ENCODE data around the gene ENPP7. TPM values are rescaled to one million over a fixed set of nuclear protein-coding genes. Genes with fewer than 3 reads are reported as not detected.

Gene ENPP7
- total RNA-seq, 4 donors from 2014 or later, result not detected

GRCh38 chr17:79739148-79740062 is 8.7 kb downstream of the ENPP7 start:
- no peaks in the 10 kb centered on the region for H3K36me3 ChIP-seq
- ATAC-seq (no peak), DNase-seq (no peak)
- in situ Hi-C loops (cut with MboI; ENCODE audit: low sequenced_read_pairs in 4 of 4), result no loop called here
- H3K9me3 ChIP-seq, result no peaks in the 10 kb centered on the region
- H3K27me3 ChIP-seq, result peaks cover 30 to 45% (median 38%) of the 10 kb centered on the region in 3 donors
- intact Hi-C loops (cut with DNase I; ENCODE audit: low total_unique reads), result no loop called here
- TF ChIP-seq, protein P1, sequence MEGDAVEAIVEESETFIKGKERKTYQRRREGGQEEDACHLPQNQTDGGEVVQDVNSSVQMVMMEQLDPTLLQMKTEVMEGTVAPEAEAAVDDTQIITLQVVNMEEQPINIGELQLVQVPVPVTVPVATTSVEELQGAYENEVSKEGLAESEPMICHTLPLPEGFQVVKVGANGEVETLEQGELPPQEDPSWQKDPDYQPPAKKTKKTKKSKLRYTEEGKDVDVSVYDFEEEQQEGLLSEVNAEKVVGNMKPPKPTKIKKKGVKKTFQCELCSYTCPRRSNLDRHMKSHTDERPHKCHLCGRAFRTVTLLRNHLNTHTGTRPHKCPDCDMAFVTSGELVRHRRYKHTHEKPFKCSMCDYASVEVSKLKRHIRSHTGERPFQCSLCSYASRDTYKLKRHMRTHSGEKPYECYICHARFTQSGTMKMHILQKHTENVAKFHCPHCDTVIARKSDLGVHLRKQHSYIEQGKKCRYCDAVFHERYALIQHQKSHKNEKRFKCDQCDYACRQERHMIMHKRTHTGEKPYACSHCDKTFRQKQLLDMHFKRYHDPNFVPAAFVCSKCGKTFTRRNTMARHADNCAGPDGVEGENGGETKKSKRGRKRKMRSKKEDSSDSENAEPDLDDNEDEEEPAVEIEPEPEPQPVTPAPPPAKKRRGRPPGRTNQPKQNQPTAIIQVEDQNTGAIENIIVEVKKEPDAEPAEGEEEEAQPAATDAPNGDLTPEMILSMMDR (IDR thresholded peaks at IDR 0.05 in 4 of 5, conservative IDR thresholded peaks at IDR 0.05 in 1 of 5), result no peak
- TF ChIP-seq POLR2A (IDR thresholded peaks at IDR 0.05), result no peak
- no peak overlapping the region for H3K4me3 ChIP-seq
- H3K27ac ChIP-seq, result no peak overlapping the region
- H3K4me1 ChIP-seq, result peaks cover 0 to 5% of the 10 kb centered on the region in 2 donors

- Histone ChIP-seq H3K4me1 (peaks cover 0 to 5% of the 10 kb centered on the region in 2 donors), H3K36me3 (no peaks in the 10 kb centered on the region), H3K9me3 (no peaks in the 10 kb centered on the region), H3K4me3 (no peak overlapping the region), H3K27me3 (peaks cover 30 to 47% (median 38%) of the 10 kb centered on the region in 3 donors), H3K27ac (no peak overlapping the region)
- intact Hi-C loops (cut with DNase I; ENCODE audit: low total_unique reads) (no loop called here), in situ Hi-C loops (cut with MboI; ENCODE audit: low sequenced_read_pairs in 4 of 4) (no loop called here)
- TF ChIP-seq POLR2A (IDR thresholded peaks at IDR 0.05), result no peak
- TF ChIP-seq, protein P1 (IDR thresholded peaks at IDR 0.05 in 4 of 5, conservative IDR thresholded peaks at IDR 0.05 in 1 of 5), result no peak
- ATAC-seq (no peak), DNase-seq (no peak)
Observed at GRCh38 chr17:79740413-79740812, 9.7 kb downstream of the ENPP7 start.

- in situ Hi-C loops (cut with MboI; ENCODE audit: low sequenced_read_pairs in 4 of 4), result no loop called here
- Histone ChIP-seq H3K27me3 (peaks cover 37 to 54% (median 41%) of the 10 kb centered on the region in 3 donors), H3K9me3 (no peaks in the 10 kb centered on the region), H3K36me3 (no peaks in the 10 kb centered on the region), H3K4me3 (no peak overlapping the region), H3K27ac (no peak overlapping the region), H3K4me1 (peaks cover 0 to 5% of the 10 kb centered on the region in 2 donors)
- no peak for DNase-seq
- intact Hi-C loops (cut with DNase I; ENCODE audit: low total_unique reads), result no loop called here
- no peak for ATAC-seq
- TF ChIP-seq, protein P1 (IDR thresholded peaks at IDR 0.05 in 4 of 5, conservative IDR thresholded peaks at IDR 0.05 in 1 of 5), result no peak
- no peak for TF ChIP-seq POLR2A (IDR thresholded peaks at IDR 0.05)
Observed at GRCh38 chr17:79741401-79741750, 10.6 kb downstream of the ENPP7 start.

DNA sequence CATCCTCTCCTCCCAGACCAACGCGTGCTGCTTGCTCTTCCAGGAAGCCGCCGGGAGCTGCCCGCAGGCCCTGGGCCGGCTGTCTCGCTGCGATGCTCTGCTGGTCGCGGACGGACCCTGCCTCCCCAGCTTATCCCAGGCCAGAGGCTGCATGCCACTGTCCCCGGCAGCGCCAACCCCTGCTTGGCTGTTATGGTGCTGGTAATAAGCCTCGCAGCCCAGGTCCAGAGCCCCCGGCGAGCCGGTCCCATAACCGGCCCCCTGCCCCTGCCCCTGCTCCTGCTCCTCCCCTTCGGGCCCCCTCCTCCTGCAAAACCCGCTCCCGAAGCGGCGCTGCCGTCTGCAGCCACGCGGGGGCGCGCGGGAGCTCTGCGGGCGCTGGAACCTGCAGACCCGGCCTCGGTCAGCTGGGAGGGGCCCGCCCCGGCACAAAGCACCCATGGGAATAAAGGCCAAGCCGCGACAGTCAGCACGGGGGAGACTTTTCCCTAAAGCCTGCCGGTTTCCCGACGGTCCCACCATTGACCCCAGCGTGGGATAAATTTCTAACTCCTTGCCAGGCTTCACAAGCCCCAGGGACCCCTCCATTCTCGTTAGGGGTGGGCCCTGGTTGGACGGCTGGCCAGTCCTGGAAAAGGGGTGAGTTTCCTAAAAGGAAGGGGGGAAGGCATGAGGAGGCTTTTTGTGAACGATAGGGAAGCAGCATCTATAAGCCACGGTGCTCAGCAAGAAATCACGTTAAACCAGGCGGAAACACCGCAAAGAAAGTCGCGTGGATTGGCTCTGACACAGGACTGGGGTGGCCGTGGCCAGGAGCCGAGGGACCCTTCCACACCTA is 11.2 kb downstream of the ENPP7 start:
- in situ Hi-C loops (cut with MboI; ENCODE audit: low sequenced_read_pairs in 4 of 4), result no loop called here
- H3K36me3 ChIP-seq, result no peaks in the 10 kb centered on the region
- H3K27me3 ChIP-seq, result peaks cover 43 to 60% (median 47%) of the 10 kb centered on the region in 3 donors
- DNase-seq (peak; percentile 16 to 23), ATAC-seq (peak; percentile 58 to 65)
- no peaks in the 10 kb centered on the region for H3K9me3 ChIP-seq
- TF ChIP-seq POLR2A (IDR thresholded peaks at IDR 0.05), result no peak
- TF ChIP-seq, protein P1 (IDR thresholded peaks at IDR 0.05 in 4 of 5, conservative IDR thresholded peaks at IDR 0.05 in 1 of 5), result peak; percentile 78 to 98 (median 82)
- intact Hi-C loops (cut with DNase I; ENCODE audit: low total_unique reads), result loop anchor here (1.0 kb wide), 1 partner anchor 249 kb away; no protein-coding TSS in a partner anchor
- H3K27ac ChIP-seq, result no peak overlapping the region
- H3K4me1 ChIP-seq, result peaks cover 0 to 5% of the 10 kb centered on the region in 2 donors
- H3K4me3 ChIP-seq, result peak overlapping the region in 1 of 4 donors; percentile 42
